Fibroblast of lung (primary cell): ENCODE data around the gene EID2B.

Experiments
- EZH2 ChIP-seq: IDR thresholded peaks from 2 replicates; pipeline ENCODE4 v1.5.1; 2012; ENCODE audit warnings: low read length, control low read depth, mild to moderate bottlenecking; ENCODE audit errors: missing control alignments
- TF ChIP-seq, protein P1 (sequence below), 2 donors: IDR thresholded peaks in 1 of 2; conservative IDR thresholded peaks in 1 of 2; 1 replicate in 1 of 2; 2 replicates in 1 of 2; pipeline ENCODE4 v1.5.1; 2011 to 2012; ENCODE audit warnings: low read length in 2 of 2, control low read depth in 1 of 2, inconsistent platforms in 1 of 2, low read depth in 1 of 2, mild to moderate bottlenecking in 1 of 2

DNA sequence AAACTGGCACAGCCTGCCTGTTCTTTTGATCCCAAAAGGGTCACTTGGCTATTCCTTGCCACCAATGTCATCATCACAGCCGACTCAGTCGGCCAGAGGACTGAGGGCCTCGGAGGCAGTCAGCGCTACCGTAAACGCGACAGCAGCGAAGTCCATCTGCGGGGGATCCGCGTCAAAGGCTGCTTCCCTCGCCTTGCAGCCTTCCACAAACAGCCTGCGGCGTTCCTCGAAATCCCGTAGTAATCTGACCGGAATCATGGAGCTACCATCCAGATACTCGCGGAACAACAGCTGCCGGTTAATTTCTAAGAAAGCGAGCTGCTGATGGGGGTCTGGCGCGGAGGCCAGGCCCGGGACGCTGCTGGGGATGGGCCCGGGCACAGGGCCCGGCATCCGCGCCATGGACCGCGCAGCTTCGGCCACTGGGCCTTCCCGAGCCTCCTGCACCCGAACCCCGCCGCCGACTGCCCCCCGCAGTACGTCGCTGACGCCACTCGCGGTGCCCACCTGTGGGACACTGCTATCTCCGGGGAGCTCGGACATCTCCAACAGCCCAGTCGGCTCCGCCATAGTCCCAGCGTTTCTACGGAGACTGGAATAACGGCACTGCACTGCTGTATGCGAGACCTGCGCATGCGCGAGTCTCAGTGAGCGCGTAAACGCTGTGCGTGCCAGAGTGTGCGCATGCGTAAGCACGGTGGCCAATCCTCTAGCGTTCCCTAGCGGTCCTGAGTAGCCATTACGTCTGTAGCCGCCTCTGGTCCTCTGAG, at the start of gene EID2B:
- TF ChIP-seq, protein P1, sequence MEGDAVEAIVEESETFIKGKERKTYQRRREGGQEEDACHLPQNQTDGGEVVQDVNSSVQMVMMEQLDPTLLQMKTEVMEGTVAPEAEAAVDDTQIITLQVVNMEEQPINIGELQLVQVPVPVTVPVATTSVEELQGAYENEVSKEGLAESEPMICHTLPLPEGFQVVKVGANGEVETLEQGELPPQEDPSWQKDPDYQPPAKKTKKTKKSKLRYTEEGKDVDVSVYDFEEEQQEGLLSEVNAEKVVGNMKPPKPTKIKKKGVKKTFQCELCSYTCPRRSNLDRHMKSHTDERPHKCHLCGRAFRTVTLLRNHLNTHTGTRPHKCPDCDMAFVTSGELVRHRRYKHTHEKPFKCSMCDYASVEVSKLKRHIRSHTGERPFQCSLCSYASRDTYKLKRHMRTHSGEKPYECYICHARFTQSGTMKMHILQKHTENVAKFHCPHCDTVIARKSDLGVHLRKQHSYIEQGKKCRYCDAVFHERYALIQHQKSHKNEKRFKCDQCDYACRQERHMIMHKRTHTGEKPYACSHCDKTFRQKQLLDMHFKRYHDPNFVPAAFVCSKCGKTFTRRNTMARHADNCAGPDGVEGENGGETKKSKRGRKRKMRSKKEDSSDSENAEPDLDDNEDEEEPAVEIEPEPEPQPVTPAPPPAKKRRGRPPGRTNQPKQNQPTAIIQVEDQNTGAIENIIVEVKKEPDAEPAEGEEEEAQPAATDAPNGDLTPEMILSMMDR (conservative IDR thresholded peaks at IDR 0.05 in 1 of 2, IDR thresholded peaks at IDR 0.05 in 1 of 2; ENCODE audit: low read depth in 1 of 2, low read length in 2 of 2), result peak; percentile 97
- TF ChIP-seq EZH2, result no peak
